NCI-H2107 (cell line): Measurements from ENCODE around the gene CERS6.

Experiments
- DNase-seq: peaks from one replicate; lab custom pipeline; 2025; lab: John Stamatoyannopoulos, UW

CERS6 gene

DNA sequence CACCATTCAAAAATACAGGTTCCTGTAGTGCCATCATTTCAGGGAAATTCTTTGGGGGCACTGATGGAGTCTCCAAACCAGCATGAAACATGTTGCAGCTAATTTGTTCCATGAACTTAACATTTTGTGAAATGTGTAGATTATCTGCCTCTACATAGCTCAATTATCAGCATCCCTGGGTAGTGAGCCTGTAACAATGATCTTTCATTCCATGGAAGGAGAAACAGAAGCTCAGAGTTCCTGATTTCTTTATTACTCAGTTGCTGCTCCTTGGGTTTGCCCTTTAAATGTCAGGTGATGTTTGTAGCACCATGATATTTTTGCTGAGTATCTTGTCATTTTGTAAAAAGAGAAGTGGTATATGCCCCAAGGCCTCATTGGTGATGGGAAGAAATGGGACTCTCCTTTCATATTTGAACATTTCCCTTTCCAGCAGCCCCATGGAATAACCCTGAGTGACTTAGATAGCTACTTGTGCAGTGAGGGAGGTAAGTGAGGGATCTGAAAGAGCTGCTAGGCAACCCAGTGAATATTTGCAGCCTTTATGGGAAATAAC lies 146.9 kb downstream of the CERS6 start:
- DNase-seq, result no peak

DNA sequence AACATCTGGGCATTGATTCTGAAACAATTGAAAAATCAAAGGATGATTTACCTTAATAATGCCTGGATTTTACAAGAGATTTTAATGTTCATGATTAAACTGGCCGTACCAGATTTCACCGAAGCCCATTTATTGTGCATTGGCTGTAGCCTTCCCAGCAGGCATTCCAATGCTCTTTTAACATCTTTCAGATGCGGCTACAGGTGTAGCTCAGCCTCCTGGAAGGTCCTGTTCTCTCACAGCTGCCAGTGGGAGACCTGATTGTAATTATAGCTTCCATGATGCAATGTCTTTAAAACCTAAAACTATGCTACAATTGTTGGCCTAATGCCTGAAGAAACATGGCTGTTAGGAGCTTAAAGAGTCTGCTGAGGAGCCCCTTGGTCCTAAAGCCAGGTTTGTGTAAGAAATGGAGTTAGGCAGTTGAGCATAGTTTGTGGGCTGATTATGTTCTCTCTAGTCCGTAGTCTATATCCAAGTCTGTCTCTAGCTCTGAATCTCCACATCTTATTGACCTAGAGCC lies 147.4 kb downstream of the CERS6 start:
- DNase-seq, result no peak

DNA sequence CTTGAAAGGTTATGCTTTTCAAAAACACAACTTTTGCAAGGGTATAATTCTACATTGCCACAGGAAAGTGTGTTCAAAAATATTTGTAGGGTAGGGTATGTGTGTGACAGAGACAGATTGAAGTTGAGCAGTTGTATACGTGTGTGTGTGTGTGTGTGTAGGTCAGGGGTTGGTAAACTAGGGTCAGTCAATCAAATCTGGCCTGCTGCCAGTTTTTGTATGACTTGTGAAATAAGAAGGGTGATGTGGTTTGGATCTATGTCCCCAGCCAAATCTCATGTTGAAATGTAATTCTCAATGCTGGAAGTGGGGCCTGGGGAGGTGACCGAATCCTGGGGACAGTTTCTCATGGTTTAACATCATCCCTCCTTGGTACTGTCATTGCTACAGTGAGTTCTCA lies 148.2 kb downstream of the CERS6 start:
- no peak for DNase-seq

GRCh38 chr2:168607992-168608391 lies 151.9 kb downstream of the CERS6 start:
- no peak for DNase-seq

DNA sequence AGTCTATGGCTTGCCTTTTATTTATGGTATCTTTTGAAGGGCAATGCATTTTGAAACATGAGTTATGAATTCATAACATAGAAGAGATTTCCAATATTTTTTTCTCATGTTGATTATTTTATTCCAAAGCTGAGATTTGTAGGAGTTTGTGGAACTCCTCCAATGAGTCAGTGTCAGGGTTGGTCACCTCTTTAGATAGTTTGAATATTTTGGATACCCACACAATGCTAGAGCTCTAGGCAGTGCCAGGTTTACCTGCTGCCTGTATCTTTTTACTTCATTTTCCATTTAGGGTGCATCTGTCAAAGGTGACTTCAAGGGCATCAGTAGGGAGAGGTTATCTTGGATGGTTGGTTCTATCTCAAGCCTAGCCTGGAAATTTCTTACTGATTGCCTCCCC lies 152.7 kb downstream of the CERS6 start:
- no peak for DNase-seq

GRCh38 chr2:168611091-168611490 lies 155.0 kb downstream of the CERS6 start:
- no peak for DNase-seq

- DNase-seq, result no peak
Measured at GRCh38 chr2:168611896-168612650, 156.0 kb downstream of the CERS6 start.

DNA sequence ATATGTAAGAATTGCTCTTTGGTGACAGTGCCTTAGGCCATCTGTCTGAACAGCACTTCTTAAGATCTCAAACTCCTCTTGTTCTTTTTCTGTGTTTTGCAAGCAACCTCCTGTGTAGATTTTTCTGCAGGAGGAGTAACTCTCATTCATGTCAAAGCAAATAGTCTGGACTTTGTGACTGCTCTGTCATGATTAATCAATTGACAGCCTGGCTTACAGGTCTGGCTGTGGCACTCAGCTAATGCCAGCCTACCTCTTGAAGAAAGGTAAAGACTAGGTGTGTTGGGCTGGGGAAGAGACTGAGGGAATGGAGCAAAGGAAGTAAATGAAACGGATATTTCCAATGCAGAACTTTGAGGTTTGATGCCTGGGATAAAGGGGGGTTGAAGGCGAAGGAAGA lies 156.6 kb downstream of the CERS6 start:
- DNase-seq, result no peak

GRCh38 chr2:168613551-168613950 lies 157.5 kb downstream of the CERS6 start:
- DNase-seq, result no peak

DNA sequence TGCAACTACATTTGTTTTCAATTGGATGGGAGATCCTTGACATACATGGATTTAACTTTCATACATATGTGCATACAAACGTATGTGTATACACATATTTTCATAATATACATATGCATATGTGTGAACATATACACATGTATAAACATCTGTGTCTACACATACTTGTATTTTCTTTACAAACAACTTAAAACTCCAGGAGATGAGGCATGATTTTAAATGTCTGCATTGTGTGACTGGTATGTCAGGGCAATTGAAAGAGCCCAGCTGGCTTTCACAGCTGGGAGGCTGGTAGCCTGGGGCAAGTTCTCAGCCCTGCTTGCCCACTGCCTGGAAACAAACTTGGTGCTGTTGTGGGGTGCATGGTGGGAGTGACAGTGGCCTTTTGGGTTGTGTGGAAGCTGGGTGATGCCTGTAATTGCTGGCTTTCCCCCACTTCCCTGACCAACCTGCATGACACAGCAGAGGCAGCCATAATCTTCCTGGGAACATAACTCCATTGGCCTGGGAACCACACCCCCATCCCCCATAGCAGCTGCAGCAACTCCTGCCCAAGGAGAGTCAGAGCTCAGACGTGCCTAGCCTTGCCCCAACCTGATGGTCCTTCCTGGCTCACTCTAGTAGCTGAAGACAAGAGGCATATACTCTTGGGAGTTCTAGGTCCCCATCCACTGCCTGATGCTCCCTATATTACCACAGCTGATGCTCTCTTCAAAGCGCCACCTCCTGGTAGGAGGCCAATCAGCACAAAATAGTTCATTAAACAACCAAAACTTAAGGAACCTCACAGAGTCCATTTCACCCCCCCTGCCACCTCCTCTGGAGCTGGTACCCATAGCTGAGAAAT lies 158.3 kb downstream of the CERS6 start:
- DNase-seq, result no peak

DNA sequence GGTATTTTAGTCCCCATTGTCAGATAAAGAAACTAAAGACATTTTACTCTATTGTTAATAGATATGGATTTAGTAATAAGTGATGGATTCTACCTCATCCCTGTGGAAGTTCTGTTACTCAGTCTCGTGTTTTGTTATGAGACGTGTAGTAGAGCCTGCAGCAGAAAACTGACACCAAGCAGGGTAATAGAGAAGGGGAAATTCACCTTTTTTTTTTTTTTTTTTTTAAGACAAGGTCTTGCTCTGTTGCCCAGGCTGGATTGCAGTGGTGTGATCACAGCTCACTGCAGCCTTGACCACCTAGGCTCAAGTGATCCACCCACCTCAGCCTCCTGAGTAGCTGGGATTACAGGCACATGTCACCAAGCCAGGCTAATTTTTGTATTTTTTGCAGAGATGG lies 164.5 kb downstream of the CERS6 start:
- DNase-seq, result no peak

DNA sequence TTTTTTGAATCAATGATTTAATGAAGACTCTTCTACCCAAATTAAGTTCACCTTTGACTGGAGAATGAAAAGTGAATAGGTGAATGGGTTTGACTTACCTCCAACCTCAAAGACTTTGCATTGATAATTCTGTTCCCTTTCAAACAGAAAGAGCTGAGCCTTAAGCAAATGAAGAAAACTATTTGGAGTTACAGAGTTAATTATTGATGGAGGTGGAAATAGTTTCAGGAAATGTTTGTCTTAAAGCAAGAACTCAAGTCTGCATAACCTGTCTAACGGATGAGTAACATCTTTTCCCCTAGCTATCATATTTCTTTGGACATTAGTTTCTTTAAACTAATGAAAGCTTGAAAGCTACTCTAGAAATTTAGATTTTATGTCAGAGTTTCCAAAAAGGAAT lies 166.5 kb downstream of the CERS6 start:
- no peak for DNase-seq

GRCh38 chr2:168624028-168624427 lies 168.0 kb downstream of the CERS6 start:
- DNase-seq, result no peak

GRCh38 chr2:168626096-168626495 lies 170.0 kb downstream of the CERS6 start:
- no peak for DNase-seq

GRCh38 chr2:168626647-168627046 lies 170.6 kb downstream of the CERS6 start:
- no peak for DNase-seq

GRCh38 chr2:168632709-168633121 lies 176.6 kb downstream of the CERS6 start:
- no peak for DNase-seq

GRCh38 chr2:168633200-168633599 lies 177.1 kb downstream of the CERS6 start:
- no peak for DNase-seq

GRCh38 chr2:168633895-168634294 lies 177.8 kb downstream of the CERS6 start:
- DNase-seq, result no peak

GRCh38 chr2:168635065-168635577 lies 179.0 kb downstream of the CERS6 start:
- no peak for DNase-seq

- DNase-seq, result no peak
Measured at GRCh38 chr2:168639018-168639417, 182.9 kb downstream of the CERS6 start.

DNA sequence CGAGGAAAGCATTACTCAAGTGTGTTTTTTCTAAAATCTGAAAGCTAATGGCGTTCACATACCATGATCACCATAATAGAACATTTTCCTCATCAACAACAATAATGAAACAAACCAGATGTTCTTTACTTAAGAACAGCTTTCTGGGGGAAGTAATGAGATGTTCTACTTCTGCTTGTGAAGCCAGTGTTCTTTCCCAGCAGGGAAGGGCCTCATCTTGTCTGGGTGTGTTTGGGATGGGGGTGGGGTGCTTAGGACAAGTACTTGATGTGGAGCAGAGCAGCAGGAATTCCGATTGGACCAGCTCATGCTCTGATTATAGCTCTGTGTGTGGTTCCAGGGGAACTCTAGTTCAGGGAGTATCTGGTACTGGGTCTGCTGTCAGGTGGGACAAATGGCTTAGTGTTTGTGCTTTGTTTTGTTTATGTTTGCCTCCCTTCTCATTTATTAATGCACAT lies 183.4 kb downstream of the CERS6 start:
- no peak for DNase-seq

- no peak for DNase-seq
Measured at GRCh38 chr2:168640039-168640438, 184.0 kb downstream of the CERS6 start.
